Measurements from ENCODE around the gene NAA38.
A peak's percentile ranks its signal among the peaks of the same experiment; 100 is the strongest.
"Not testable (repeated sequence)": the region's sequence is repeated elsewhere in the genome, so short reads cannot be mapped to it uniquely, and the experiment has no call there.

NAA38 gene

DNA sequence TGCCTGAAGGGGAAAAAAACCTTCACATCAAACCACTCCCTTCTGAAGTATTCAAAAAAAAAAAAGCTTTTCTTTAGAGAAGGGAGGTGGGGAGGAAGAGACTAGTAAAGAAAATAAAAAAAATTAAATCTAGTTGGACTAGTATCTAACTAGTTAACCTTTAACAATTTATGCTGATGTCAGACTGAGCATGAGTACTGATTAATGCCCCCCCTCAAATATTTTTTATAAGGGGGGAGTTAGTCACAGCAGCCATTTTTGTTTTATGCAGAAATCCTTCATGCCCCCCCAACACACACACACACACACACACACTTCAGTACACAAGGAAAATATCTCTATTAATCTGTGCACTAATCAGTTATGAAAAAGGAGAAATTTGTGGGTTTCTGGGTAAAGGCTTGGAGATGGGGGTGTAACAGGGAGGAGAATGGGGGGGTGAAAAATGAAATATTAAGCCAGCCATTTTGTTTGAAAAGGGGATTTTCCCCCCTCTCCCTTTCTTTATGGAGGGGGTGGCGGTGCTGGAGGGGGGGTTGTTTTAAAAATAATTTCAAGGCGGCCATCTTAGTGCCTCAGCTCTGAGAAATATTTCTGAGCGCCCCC lies 26.5 kb upstream of the NAA38 start:
- in situ Hi-C loops (cut with HindIII; ENCODE audit: low pct_ligation_motif_present, low pct_unique_long_range_greater_than_20kb, low sequenced_read_pairs): no loop called here
- DNase-seq: peak; percentile 39

- in situ Hi-C loops (cut with HindIII; ENCODE audit: low pct_ligation_motif_present, low pct_unique_long_range_greater_than_20kb, low sequenced_read_pairs): no loop called here
- DNase-seq: no peak
Observed at GRCh38 chr17:7882629-7883028, 25.3 kb upstream of the NAA38 start.

DNA sequence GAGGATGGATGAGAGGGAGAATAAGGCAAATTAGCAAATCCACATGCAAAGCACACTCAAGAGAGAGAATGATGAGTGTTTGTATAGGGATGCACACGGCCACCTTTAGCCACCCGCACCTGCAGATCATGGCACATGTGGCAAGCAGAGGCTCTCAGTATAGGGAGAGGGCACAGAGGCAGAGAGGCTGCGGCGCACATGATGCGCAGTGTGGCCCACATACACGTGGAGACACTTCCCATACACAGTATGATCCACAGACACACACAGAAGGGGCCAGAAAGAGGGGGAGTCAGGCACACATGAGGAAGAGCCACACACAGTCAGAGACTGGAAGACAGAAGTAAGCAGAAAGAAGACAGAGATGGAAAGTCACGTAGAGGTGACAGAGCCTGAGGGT lies 24.7 kb upstream of the NAA38 start:
- in situ Hi-C loops (cut with HindIII; ENCODE audit: low pct_ligation_motif_present, low pct_unique_long_range_greater_than_20kb, low sequenced_read_pairs): no loop called here
- no peak for DNase-seq

GRCh38 chr17:7881276-7882054 lies 24.1 kb upstream of the NAA38 start:
- in situ Hi-C loops (cut with HindIII; ENCODE audit: low pct_ligation_motif_present, low pct_unique_long_range_greater_than_20kb, low sequenced_read_pairs): no loop called here
- no peak for DNase-seq

- DNase-seq: no peak
- in situ Hi-C loops (cut with HindIII; ENCODE audit: low pct_ligation_motif_present, low pct_unique_long_range_greater_than_20kb, low sequenced_read_pairs): no loop called here
Observed at GRCh38 chr17:7880076-7880868, 22.9 kb upstream of the NAA38 start.

- DNase-seq: no peak
- in situ Hi-C loops (cut with HindIII; ENCODE audit: low pct_ligation_motif_present, low pct_unique_long_range_greater_than_20kb, low sequenced_read_pairs): no loop called here
Observed at GRCh38 chr17:7878234-7878633, 20.9 kb upstream of the NAA38 start.

DNA sequence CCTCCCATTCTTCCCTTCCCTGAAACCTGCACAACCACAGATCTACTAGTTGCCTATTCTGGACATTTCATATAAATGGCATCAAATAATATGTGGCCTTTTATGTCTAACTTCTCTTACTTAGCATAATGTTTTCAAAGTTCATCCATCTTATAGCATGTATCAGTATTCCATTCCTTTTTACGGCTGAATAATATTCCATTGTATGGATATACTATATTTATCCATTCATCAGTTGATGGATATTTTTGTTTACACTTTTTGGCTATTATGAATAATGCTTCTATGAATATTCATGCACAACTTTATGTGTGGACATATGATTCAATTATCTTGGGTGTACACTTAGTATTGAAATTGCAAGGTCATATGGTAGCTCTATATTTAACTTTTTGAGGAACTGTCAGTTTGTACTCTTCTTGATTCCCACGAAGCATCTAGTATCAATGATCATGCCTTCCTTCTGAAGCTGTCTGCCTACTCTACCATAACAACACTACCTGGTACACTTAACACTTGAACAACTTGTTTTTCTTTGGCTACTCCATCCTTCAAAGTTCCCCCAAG lies 18.5 kb upstream of the NAA38 start:
- in situ Hi-C loops (cut with HindIII; ENCODE audit: low pct_ligation_motif_present, low pct_unique_long_range_greater_than_20kb, low sequenced_read_pairs): no loop called here
- DNase-seq: no peak

DNA sequence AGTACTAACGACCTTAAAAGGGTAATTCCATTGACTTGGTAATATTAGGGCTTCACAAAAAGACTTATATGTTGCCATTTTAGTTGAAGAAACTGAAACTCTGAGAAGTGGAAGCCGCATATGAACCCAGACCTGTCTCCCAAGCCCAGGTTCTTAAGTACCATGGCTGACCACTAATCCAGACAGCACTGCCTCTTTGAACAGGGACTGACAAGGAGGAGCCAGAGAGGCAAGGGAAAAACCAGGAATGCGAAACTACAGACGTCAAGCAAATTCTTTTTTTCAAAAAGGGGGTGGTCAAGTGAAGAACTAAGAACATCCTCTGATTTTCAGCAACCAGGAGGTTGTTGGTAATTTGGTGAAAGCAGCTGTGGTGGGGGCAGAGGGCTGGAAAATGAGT lies 15.7 kb upstream of the NAA38 start:
- no peak for DNase-seq
- in situ Hi-C loops (cut with HindIII; ENCODE audit: low pct_ligation_motif_present, low pct_unique_long_range_greater_than_20kb, low sequenced_read_pairs): no loop called here

- no peak for DNase-seq
- in situ Hi-C loops (cut with HindIII; ENCODE audit: low pct_ligation_motif_present, low pct_unique_long_range_greater_than_20kb, low sequenced_read_pairs): no loop called here
Observed at GRCh38 chr17:7867881-7868329, 10.5 kb upstream of the NAA38 start.

DNA sequence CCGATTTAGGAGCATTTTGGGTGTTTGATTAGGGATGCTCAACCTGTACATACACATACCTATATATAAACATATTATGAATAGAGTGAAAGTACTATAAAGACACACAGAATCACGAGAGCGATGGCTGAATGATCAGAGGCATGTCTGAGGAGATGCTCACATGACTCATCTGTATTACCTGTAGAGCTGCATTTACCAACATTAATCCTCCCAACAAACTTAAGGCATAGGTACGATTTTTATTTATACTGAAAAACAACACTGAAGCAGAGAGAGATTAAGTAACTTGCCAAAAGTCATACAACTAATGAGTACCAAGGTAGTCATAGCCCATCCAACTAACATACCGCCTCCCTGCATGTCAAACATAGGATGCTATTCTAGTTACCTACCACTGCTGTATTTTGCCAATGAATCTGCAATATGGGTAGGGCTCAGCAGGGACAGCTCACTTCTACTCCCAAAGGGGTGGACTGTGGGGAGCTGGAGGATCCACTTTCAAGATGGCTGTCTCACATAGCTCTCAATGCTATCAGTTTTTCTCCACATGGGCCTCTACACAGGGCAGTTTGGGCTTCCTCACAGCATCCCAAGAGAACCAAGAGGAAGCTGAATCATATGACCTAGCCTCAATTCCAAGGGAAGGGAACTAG lies 7.8 kb upstream of the NAA38 start:
- in situ Hi-C loops (cut with HindIII; ENCODE audit: low pct_ligation_motif_present, low pct_unique_long_range_greater_than_20kb, low sequenced_read_pairs): no loop called here
- no peak for DNase-seq

DNA sequence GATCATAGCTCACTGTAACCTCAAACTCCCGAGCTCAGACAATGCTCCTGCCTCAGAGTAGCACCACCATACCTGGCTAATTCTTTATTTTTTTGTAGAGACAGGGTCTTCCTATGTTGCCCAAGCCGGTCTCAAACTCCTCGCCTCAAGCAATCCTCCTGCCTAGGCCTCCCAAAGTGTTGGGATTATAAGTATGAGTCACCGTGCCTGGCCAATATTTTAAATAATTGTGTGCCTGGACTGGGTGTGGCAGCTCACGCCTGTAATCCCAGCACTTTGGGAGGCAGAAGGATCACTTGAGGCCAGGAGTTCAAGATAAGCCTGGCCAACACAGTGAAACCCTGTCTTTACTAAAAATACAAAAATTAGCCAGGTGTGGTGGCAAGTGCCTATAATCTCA lies 7.0 kb upstream of the NAA38 start:
- DNase-seq; in situ Hi-C loops (cut with HindIII; ENCODE audit: low pct_ligation_motif_present, low pct_unique_long_range_greater_than_20kb, low sequenced_read_pairs): not testable (repeated sequence)

- in situ Hi-C loops (cut with HindIII; ENCODE audit: low pct_ligation_motif_present, low pct_unique_long_range_greater_than_20kb, low sequenced_read_pairs): no loop called here
- peak; percentile 59 for DNase-seq
Observed at GRCh38 chr17:7862692-7863437, 5.5 kb upstream of the NAA38 start.

GRCh38 chr17:7859028-7859427 lies 1.7 kb upstream of the NAA38 start:
- in situ Hi-C loops (cut with HindIII; ENCODE audit: low pct_ligation_motif_present, low pct_unique_long_range_greater_than_20kb, low sequenced_read_pairs): no loop called here
- DNase-seq: no peak

DNA sequence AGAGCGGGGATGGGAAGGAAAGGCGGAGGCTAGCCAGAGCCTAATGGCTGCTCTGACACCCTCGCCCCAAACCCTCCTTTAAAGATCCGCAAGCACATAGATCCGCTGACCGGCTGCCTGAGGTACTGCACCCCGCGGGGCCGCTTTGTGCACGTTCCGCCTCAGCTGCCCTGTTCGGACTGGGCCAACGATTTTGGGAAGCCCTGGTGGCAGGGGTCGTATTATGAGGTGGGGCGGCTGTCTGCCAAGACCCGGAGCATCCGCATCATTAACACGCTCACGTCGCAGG lies 1.1 kb upstream of the NAA38 start:
- in situ Hi-C loops (cut with HindIII; ENCODE audit: low pct_ligation_motif_present, low pct_unique_long_range_greater_than_20kb, low sequenced_read_pairs): no loop called here
- DNase-seq: peak; percentile 77

GRCh38 chr17:7857713-7858521 lies 558 bp upstream of the NAA38 start, which contains the start of gene CYB5D1:
TSS of gene CYB5D1 (plus strand) at chr17:7858003. CDS start at chr17:7858135, 132 bp downstream.
- in situ Hi-C loops (cut with HindIII; ENCODE audit: low pct_ligation_motif_present, low pct_unique_long_range_greater_than_20kb, low sequenced_read_pairs): no loop called here
- peak; percentile 94 for DNase-seq

DNA sequence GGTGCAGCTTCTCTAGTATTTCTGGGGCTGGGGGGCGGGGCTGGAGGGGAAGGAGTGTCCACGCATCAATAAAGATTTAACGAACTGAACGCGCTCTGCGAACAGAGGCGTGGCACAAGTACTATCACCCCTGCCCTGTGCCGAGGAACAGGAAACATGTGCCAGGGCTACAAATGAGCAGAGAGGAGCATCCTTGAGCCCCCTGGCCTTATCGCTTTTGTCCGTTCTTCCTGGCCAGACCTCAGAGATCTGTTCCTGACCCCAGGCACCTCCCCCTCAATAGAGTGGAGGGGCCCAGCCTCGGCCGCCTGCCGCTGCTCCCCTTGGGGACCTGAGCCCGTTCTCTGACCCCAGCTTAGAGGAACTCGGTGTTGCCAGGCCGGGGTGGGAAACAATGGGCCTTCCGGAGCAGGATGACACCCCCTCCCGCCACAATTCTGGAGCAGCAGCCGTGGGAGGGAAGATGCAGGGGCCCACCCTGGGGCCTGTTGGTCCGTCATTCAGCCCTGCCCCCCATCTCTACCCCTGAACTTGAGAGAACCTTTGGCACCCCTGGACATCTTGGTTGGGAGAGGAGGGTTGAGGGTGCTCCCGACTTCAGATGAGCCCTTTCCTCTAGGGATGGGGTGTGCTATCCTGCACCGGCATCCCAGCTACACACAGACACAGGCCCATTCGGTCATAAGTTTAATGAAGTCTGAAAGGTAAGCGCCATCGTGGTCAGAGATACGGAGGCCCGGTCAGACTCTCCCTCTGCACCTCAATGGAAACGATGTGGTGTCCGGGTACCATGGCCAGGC lies 1.1 kb downstream of the NAA38 start:
- DNase-seq: no peak

GRCh38 chr17:7855660-7856010 lies 1.7 kb downstream of the NAA38 start:
- in situ Hi-C loops (cut with HindIII; ENCODE audit: low pct_ligation_motif_present, low pct_unique_long_range_greater_than_20kb, low sequenced_read_pairs): no loop called here
- DNase-seq: no peak

More for the DNA sequence above, 1.1 kb downstream of the NAA38 start:
- in situ Hi-C loops (cut with HindIII; ENCODE audit: low pct_ligation_motif_present, low pct_unique_long_range_greater_than_20kb, low sequenced_read_pairs): no loop called here

All from ACHN (cell line).